ENCODE results near the gene PLCG1.

The PLCG1 gene

GRCh38 chr20:41145317-41145716, 8.0 kb downstream of the PLCG1 start:
- no peak for DNase-seq

- DNase-seq = no peak
These were observed 8.7 kb downstream of the PLCG1 start for GRCh38 chr20:41145821-41146620.

- no peak for DNase-seq
These were observed 10.4 kb downstream of the PLCG1 start for GRCh38 chr20:41147767-41148191.

GRCh38 chr20:41148942-41149341, 11.6 kb downstream of the PLCG1 start:
- DNase-seq = no peak

DNA sequence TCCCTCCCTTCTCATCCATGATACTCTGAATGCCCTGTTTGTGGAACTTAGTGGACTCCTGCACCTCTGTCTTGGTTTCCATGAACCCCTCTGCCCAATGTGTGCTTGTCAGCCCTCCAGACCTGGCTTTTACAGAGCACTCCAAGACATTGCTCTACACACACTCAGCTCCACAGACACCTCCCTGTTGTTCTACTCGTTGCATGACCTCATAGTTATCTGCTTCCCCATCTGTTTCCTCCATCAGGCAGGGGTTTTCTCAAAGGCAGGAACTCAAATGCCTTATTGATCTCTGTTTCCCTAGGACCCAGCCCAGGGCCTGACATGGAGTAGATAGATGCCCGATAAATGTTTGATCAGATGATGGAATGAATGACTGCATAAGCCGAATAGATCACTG, 13.3 kb downstream of the PLCG1 start:
- DNase-seq = peak in 1 of 2 donors; percentile 52

DNA sequence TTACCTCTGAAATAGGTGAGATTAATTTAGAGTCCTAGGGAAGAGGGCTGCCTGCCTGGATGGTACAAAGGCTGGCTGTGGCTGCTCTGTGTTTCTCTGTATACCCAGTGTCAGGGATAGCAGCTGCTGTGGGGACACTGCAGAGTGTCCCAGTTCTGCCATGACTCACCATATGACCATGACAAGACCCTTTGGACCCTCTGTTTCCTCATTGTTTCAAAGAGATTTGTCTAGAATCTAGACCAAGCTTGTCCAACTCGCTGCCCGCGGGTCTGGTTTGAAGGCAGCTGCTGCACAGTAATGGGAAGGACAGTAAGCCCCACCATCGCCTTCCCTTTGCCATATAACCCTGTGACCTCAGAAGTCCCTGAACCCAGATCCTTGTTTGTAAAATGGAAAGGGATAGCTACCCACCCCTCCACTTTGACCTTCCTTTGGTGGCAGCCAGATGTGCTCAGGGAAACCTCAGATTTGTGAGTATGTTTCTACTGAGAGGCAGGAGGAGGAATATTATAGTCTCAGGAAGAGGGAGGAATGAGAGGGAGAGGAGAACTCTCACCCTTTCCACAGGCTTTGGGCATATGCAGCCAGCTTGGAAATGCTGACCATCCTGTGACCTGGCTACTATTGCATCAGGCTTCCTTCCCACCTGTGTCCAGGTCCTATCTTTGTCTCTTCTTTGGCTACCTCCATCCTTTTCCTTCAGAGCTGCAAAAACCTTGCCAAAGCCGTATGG, 14.0 kb downstream of the PLCG1 start:
- no peak for DNase-seq

DNA sequence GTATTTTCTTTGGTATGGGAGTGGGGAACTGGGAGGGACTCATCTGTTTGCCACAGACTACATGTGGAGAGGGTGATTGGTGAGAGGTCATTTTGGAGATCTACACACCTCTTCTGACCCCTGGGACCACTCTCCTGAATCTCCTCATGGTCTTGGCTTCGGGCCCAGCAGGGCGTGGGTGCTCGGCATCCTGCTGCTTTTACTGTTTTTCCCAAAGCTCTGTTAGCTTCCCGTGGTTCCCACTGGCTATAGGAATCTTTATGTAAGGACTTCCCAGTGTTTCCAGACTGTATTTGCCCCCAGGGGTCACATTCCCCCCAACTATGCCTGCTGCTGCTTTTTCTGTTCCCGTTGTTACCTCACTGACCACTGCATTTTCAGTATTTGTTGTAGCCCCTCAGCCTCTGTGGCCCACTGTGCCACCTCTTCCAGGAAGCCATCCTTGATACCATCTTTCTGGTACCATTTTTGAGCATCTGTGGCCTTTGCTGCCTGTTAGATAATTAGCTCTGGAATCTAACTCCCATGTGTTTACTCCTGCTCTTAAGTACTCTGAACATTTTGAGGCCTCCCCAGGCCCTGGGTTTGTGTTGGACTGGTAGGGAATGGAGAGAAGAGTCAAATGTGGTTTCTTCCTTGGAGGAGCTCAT, 14.9 kb downstream of the PLCG1 start:
- no peak for DNase-seq

DNA sequence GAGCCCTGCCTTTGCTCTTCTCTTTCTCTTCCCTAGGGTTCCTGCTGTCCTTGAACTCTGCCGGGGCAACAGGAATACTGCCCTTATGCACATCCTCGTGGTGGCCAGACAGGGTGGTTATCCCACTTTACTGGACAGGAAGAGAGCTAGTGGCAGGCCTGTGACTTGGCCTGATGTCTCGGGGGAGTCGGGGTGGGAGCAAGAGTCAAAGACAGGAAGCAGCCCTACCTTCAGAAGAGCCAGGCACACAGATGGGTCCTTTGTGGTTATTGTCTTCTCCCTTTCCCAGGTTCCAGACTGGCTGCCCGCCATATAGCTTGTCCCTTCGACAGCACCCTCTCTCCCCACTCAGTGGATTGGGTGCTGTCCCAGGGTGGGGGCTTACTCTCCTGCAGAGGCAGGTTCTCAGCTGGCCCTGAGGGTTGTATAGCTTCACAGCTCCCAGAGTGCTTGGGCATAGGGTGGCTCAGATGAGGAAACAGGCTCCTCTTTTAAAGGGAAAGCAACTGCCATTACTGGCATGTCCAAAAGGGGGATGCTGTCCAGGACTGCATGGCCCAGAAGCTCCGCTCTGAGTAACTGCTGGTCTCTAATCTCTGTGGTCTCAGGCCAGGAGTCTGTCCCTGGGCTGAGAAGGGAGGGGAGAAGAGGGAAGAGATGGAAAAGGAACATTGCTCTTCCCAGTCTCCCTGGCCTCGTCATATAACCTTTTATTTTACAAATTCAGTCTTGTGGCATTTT, 17.3 kb downstream of the PLCG1 start:
- no peak for DNase-seq

DNA sequence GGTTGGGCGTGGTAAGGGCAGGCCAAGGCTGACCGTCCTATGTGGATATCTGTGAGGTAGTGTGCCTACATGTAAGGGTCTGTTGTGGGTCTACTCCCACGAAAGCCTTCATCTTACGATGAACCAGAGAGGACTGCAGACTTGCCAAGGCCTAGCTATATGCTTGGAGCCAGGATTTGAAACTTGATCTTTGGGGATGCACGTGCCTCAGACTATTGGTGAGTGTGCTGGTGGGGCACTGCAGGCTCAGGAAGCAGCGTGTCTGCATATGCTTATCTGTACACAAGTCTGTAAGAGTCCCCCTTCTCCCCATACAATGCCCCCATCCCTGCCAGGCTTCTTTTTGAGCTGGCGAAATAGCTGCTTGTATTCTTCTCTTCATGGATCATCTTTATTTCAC, 17.9 kb downstream of the PLCG1 start:
- DNase-seq = no peak

GRCh38 chr20:41158082-41158625, 20.8 kb downstream of the PLCG1 start:
- DNase-seq = no peak

- DNase-seq = no peak
These were observed 22.2 kb downstream of the PLCG1 start for GRCh38 chr20:41159547-41159946.

GRCh38 chr20:41160686-41161085, 23.3 kb downstream of the PLCG1 start:
- no peak for DNase-seq

- no peak for DNase-seq
These were observed 24.5 kb downstream of the PLCG1 start for GRCh38 chr20:41161886-41162285.

DNA sequence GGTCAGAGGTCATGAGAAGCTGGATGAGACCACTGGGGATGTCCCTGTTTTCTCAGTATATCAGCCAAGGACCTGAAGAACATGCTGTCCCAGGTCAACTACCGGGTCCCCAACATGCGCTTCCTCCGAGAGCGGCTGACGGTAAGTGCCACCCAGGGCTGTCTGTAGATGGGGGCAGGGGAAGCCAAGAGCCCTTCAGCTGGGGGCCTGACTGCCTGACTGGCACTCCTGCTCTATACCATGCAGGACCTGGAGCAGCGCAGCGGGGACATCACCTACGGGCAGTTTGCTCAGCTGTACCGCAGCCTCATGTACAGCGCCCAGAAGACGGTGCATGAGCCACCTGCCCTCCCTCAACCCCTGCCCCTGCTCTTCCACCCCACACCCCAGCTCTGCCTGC, 25.1 kb downstream of the PLCG1 start:
- DNase-seq = no peak

DNA sequence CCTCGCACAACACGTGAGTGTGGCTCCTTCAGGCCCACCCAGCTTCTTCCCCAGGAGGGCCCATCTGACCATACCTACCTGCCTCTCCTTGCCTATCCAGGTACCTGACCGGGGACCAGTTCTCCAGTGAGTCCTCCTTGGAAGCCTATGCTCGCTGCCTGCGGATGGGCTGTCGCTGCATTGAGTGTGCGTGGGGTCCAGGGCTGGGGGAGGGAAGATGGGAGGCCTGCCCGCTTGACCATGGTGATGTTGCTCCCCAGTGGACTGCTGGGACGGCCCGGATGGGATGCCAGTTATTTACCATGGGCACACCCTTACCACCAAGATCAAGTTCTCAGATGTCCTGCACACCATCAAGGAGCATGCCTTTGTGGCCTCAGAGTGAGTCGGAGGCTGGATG, 26.5 kb downstream of the PLCG1 start:
- no peak for DNase-seq

GRCh38 chr20:41165001-41165882, 27.9 kb downstream of the PLCG1 start:
- no peak for DNase-seq

DNA sequence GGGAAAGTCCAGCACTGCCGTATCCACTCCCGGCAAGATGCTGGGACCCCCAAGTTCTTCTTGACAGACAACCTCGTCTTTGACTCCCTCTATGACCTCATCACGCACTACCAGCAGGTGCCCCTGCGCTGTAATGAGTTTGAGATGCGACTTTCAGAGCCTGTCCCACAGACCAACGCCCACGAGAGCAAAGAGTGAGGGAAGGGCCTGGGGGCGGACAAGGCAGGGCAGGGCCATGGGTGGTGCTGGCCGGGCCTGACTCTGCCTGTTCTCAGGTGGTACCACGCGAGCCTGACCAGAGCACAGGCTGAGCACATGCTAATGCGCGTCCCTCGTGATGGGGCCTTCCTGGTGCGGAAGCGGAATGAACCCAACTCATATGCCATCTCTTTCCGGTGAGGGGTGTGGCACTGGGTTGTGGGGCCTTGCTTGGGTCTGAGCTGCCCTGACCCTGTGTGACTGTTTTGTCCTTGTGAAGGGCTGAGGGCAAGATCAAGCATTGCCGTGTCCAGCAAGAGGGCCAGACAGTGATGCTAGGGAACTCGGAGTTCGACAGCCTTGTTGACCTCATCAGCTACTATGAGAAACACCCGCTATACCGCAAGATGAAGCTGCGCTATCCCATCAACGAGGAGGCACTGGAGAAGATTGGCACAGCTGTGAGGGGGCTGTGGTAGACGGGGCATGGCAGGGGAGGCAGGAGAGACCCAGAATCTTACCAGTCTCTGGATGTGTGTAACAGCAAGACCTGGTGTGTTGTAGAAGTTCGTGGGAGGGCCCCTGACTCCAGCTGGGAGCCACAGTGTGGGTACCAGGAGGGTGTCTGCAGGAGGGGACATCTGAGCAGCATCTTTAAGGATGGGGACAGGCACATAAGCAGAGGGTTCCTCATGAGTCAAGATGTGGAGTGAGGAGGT, 29.1 kb downstream of the PLCG1 start:
- no peak for DNase-seq

DNA sequence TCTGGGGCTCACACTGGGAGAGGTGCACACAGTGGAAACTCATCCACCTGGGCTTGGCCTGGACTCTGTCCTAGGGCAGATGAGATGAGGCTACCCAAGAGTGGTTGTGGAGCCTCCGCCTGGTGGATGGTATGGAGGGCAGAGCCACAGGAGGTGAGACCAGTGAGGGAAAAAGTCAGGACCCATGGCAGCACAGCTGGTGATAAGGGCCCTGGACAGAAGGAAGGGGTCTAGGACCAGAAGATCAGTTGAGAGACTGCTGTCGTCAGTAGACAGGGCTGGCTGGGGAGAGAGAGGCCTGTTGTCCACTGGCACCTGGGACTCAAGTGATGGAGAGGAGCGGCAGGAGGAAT, 29.8 kb downstream of the PLCG1 start:
- no peak for DNase-seq

DNA sequence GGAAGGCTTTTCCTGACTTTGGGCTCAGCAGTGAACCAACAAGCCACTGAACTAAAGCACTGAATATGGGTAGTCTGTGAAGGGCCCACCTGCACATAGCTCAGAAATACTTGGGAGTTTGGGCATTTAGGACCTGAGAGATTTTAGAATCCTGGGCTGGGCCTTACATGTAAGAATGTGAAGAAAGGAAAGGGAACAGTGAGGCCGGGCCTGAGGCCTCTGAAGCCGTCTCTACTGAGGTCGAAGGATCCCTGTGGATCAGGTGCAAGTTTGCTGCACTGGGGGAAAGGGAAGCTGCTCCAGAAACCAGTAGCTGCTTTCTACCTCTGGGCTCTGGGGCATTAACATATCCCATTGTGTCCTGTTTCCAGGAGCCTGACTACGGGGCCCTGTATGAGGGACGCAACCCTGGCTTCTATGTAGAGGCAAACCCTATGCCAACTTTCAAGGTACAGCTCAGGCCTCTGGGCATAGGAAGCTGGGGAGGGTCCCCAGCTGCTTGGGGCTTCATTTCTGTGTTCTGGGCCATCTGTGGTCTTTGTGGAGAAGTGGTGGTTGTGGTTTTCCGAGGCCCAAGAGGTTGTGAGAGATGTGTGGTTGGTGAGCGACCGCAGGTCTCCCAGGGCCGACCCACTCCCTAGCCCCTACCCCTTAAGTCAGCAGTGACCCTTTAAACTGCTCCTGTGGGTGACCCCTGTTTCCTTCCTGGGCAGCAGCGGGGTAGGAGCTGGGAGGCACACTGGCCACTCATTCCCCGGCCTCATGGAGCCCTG, 30.3 kb downstream of the PLCG1 start:
- no peak for DNase-seq
